HFFc6 (cell line): ENCODE measurements around the gene SH2D2A. TPM values are rescaled to one million over a fixed set of nuclear protein-coding genes. Genes with fewer than 3 reads are reported as not detected.
A peak's percentile ranks its signal among the peaks of the same experiment; 100 is the strongest.

Experiments
- DNase-seq: peaks from one replicate; pipeline ENCODE4 v3.0.0-alpha.2; 2018
- H3K27ac Mint-ChIP-seq: 2 replicates; pipeline ENCODE4 v1.8.0; 2020; ENCODE audit warnings: mild to moderate bottlenecking, mixed read lengths
- H3K27me3 Mint-ChIP-seq: 2 replicates; pipeline ENCODE4 v1.8.0; 2021; ENCODE audit warnings: mild to moderate bottlenecking, moderate library complexity, mixed read lengths; ENCODE audit not compliant: insufficient read depth
- H3K36me3 Mint-ChIP-seq: 2 replicates; pipeline ENCODE4 v1.8.0; 2021; ENCODE audit warnings: low read depth, mixed read lengths
- H3K4me1 Mint-ChIP-seq: 2 replicates; pipeline ENCODE4 v1.8.0; 2020; ENCODE audit warnings: low read depth, mixed read lengths
- H3K4me3 Mint-ChIP-seq: 2 replicates; pipeline ENCODE4 v1.8.0; 2020; ENCODE audit warnings: mild to moderate bottlenecking, moderate library complexity, mixed read lengths
- H3K9me3 Mint-ChIP-seq: 2 replicates; pipeline ENCODE4 v1.8.0; 2020; ENCODE audit warnings: mild to moderate bottlenecking, mixed read lengths
- CTCF ChIP-seq: fragments of 200-600 bp; sonication (generic); IDR thresholded peaks from 2 replicates; pipeline ENCODE4 v1.5.0; 2021; ENCODE audit warnings: antibody characterized with exemption, mild to moderate bottlenecking
- long read RNA-seq: library from polyadenylated mRNA; unstranded; transcript quantifications from one replicate; pipeline ENCODE4 v2.0.0, GENCODE V29; 2019
- total RNA-seq, 6 experiments: library from RNA; stranded (reverse); fragmentation: NEBNext Ultra II Directional; extraction: Animal tissue kit (Norgen Biotek cat#: 25700); gene quantifications; 2 replicates in 1 of 6; 3 replicates in 5 of 6; pipeline ENCODE4 v1.2.3, GENCODE V29; 2021

Gene SH2D2A
- total RNA-seq: under 1 TPM in 2 of 6 experiments, not detected in 4; 0.09 to 0.17 TPM
- long read RNA-seq: 0 reads

DNA sequence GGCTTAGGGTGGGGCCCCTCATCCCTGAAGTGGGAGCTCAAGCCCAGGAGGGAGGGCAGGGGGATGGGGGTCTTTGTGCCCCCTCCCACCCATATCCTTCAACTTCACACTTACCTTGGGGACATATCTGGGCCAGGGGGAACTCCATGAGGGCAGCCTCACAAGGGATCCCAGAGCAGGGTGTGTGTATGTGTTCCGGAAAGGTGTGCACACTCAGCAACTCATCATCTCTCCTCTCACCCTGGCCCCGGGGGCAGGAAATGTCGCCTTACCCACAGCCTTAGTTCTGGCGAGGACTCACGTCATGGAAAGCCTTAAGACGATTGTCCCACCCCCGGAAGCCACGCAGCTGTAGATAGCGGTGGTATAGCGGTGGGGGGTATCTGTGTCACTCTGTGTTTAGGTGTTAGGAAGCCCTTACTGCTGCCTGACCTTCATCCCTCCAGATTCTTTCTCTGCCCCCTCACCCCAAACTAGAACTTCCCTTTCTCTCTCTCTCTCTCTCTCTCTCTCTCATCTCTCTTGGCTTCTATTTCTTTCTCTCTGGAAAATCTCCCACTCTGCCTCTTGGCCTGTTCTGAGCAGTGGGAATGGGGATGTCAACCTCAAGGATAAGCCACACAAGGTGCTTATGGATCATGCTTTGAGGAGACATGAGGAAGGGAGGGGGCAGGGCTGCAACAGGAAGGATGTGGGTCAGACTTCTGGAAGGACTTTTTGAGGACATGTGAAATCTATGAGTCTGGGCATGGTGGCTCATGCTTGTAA is at the start of gene SH2D2A:
TSS of gene SH2D2A (minus strand) at position 288 of the 768 bp plus-strand sequence. CDS start at position 148, 140 bp downstream.
- Mint-ChIP-seq H3K4me1 (peaks cover 48% of the 10 kb centered on the region), H3K4me3 (0 out of 2 replicates have a peak within 1 kb of the TSS, but pooled peaks have one; percentile 4), H3K27ac (no peak within 1 kb of the TSS; the same call in 1 of the 2 replicates), H3K9me3 (no peaks in the 10 kb centered on the region), H3K36me3 (no peaks in the 10 kb centered on the region), H3K27me3 (peaks cover 10% of the 10 kb centered on the region)
- TF ChIP-seq CTCF: no peak
- no peak for DNase-seq

- DNase-seq: no peak
- Mint-ChIP-seq H3K36me3 (no peaks in the 10 kb centered on the region), H3K4me1 (peaks cover 15% of the 10 kb centered on the region), H3K27ac (no peak overlapping the region), H3K4me3 (no peak overlapping the region), H3K27me3 (peaks cover 23% of the 10 kb centered on the region), H3K9me3 (no peaks in the 10 kb centered on the region)
- TF ChIP-seq CTCF: no peak
These were observed 49.2 kb upstream of the SH2D2A start for GRCh38 chr1:156865865-156866248.

DNA sequence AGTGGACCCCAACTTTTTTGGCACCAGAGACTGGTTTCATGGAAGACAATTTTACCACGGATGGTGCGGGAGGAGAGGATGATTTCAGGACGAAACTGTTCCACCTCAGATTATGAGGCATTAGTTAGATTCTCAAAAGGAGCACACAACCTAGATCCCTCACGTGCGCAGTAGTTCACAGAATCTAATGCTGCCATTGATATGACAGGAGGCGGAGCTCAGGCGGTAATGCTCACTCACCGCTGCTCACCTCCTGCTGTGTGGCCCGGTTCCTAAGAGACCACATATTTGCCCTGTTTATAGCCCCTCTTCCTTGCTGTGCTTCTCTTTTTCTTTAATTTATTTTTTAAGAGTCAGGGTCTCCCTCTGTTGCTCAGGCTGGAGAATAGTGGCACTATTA is 48.6 kb upstream of the SH2D2A start:
- peaks cover 12% of the 10 kb centered on the region for H3K4me1 Mint-ChIP-seq
- H3K9me3 Mint-ChIP-seq: no peaks in the 10 kb centered on the region
- DNase-seq: no peak
- H3K36me3 Mint-ChIP-seq: no peaks in the 10 kb centered on the region
- H3K27me3 Mint-ChIP-seq: peaks cover 23% of the 10 kb centered on the region
- TF ChIP-seq CTCF: no peak
- no peak overlapping the region for H3K27ac Mint-ChIP-seq
- H3K4me3 Mint-ChIP-seq: no peak overlapping the region

GRCh38 chr1:156864796-156865195 is 48.1 kb upstream of the SH2D2A start:
- Mint-ChIP-seq H3K27ac (no peak overlapping the region), H3K4me1 (peaks cover 10% of the 10 kb centered on the region), H3K9me3 (no peaks in the 10 kb centered on the region), H3K4me3 (no peak overlapping the region), H3K27me3 (peaks cover 23% of the 10 kb centered on the region), H3K36me3 (no peaks in the 10 kb centered on the region)
- no peak for DNase-seq
- no peak for TF ChIP-seq CTCF

GRCh38 chr1:156863631-156864030 is 47.0 kb upstream of the SH2D2A start:
- Mint-ChIP-seq H3K9me3 (no peaks in the 10 kb centered on the region), H3K4me3 (no peak overlapping the region), H3K27me3 (peaks cover 24% of the 10 kb centered on the region), H3K4me1 (peaks cover 9% of the 10 kb centered on the region), H3K36me3 (no peaks in the 10 kb centered on the region), H3K27ac (no peak overlapping the region)
- no peak for DNase-seq
- no peak for TF ChIP-seq CTCF
